A673 (cell line): ENCODE measurements around the gene FNDC10.

ENCODE experiments used
- CTCF ChIP-seq: fragments of 300-800, 200-600 bp; sonication (generic); conservative IDR thresholded peaks from 2 replicates; pipeline ENCODE4 v1.5.1; 2017; ENCODE audit warnings: low read depth, mild to moderate bottlenecking, antibody characterized with exemption, low read length, moderate library complexity, mixed read lengths
- EZH2 ChIP-seq: fragments of 200-600 bp; sonication (generic); IDR thresholded peaks from 2 replicates; pipeline ENCODE4 v1.6.1; 2017; ENCODE audit warnings: borderline replicate concordance, low read depth, mild to moderate bottlenecking, mixed read lengths, antibody characterized with exemption, low read length; ENCODE audit not compliant: poor library complexity, severe bottlenecking

- TF ChIP-seq EZH2 (no peak), CTCF (no peak)
Observed at GRCh38 chr1:1604374-1605033, 4.6 kb upstream of the FNDC10 start.
